K562 (cell line): ENCODE measurements around the gene BRF1. TPM values are rescaled to one million over a fixed set of nuclear protein-coding genes. Genes with fewer than 3 reads are reported as not detected.

Experiments used
- ATAC-seq: fragments of 200-7000 bp; cut with Tn5 transposase; 3 replicates; pipeline ENCODE4 v1.9.1; 2020; ENCODE audit warnings: moderate library complexity
- BruUV-seq: library from RNA; stranded (reverse); fragments of 400-500 nt; replicated peaks from 2 replicates; lab custom pipeline; 2021; lab: Mats Ljungman, UMichigan
- CTCF ChIA-PET: fragments of 300-600 bp; formaldehyde crosslinking; extraction: SDS; loops from one replicate; lab custom pipeline; 2021; ENCODE audit warnings: low intra/inter-chr PET ratio; lab: Yijun Ruan, JAX
- POLR2A ChIA-PET: fragments of 300-600, 350-650 bp; sonication (Branson Sonifier 250); formaldehyde crosslinking; extraction: SDS; loops from one replicate; lab custom pipeline; 2021; ENCODE audit warnings: antibody characterized with exemption, inconsistent platforms; lab: Yijun Ruan, JAX
- DNase-seq, 4 experiments: peaks; one replicate each; pipeline versions ENCODE4 v3.0.0 to v3.0.0-alpha.2; 2011 to 2018; ENCODE audit warnings: low spot score in 3 of 4, mixed read lengths in 3 of 4; ENCODE audit errors: extremely low read depth in 1 of 4
- FAIRE-seq: peaks from 2 replicates; lab custom pipeline; 2011; peaks lifted over from hg19 to GRCh38; lab: Jason Lieb, UNC
- H2AFZ ChIP-seq: 2 replicates; pipeline ENCODE4 v1.6.0; 2011; ENCODE audit warnings: low read depth, low read length, control low read depth, inconsistent platforms
- H3K27ac ChIP-seq: fragments of 200-600 bp; 3 replicates; pipeline ENCODE4 v1.8.0; 2011; ENCODE audit warnings: low read depth, mild to moderate bottlenecking, control low read depth, inconsistent platforms, low read length, moderate library complexity, mixed read lengths; ENCODE audit errors: extremely low read depth
- H3K27me3 ChIP-seq, 2 experiments: fragments of 300-600 bp in 1 of 2; 2 replicates in 1 of 2; 3 replicates in 1 of 2; pipeline versions ENCODE4 v1.6.0 to v1.8.0; 2011; ENCODE audit warnings: inconsistent platforms in 2 of 2, low read length in 2 of 2, mild to moderate bottlenecking in 1 of 2, mixed read lengths in 1 of 2, moderate library complexity in 1 of 2; ENCODE audit not compliant: control insufficient read depth in 2 of 2, insufficient read depth in 2 of 2
- H3K36me3 ChIP-seq: fragments of 300-600 bp; 3 replicates; pipeline ENCODE4 v1.8.0; 2011; ENCODE audit warnings: mild to moderate bottlenecking, low read length, inconsistent platforms; ENCODE audit not compliant: control insufficient read depth, insufficient read depth
- H3K4me1 ChIP-seq, 2 experiments: fragments of 200-600 bp in 1 of 2; replicated peaks in 1 of 2; 2 replicates in 1 of 2; 3 replicates in 1 of 2; pipeline versions ENCODE4 v1.5.1 to v1.8.0; 2011; ENCODE audit warnings: inconsistent platforms in 2 of 2, low read length in 2 of 2, mild to moderate bottlenecking in 1 of 2, mixed read lengths in 1 of 2, moderate library complexity in 1 of 2; ENCODE audit not compliant: control insufficient read depth in 2 of 2, insufficient read depth in 2 of 2
- H3K4me2 ChIP-seq: 2 replicates; pipeline ENCODE4 v1.6.1; 2011; ENCODE audit warnings: low read length, control low read depth, inconsistent platforms, mixed read lengths; ENCODE audit not compliant: insufficient read depth
- H3K4me3 ChIP-seq: fragments of 200-600 bp; sonication (generic), shearing (Covaris generic); 2 replicates; pipeline ENCODE4 v1.5.1; 2016; ENCODE audit warnings: control low read depth, inconsistent platforms
- H3K79me2 ChIP-seq: fragments of 200-600 bp; 3 replicates; pipeline ENCODE4 v1.8.0; 2011; ENCODE audit warnings: low read length, inconsistent platforms; ENCODE audit not compliant: control insufficient read depth, insufficient read depth
- H3K9ac ChIP-seq, 2 experiments: 2 replicates each; pipeline versions ENCODE4 v1.6.0 to v1.6.1; 2011; ENCODE audit warnings: low read depth in 2 of 2, low read length in 2 of 2, control low read depth in 1 of 2, inconsistent platforms in 1 of 2, mild to moderate bottlenecking in 1 of 2, mixed read lengths in 1 of 2; ENCODE audit not compliant: insufficient read depth in 1 of 2
- H3K9me1 ChIP-seq: one replicate; pipeline ENCODE4 v1.6.0; 2011; ENCODE audit warnings: inconsistent platforms, mild to moderate bottlenecking, low read length, moderate library complexity; ENCODE audit not compliant: control insufficient read depth, insufficient read depth
- H3K9me3 ChIP-seq: replicated peaks from 2 replicates; pipeline ENCODE4 v1.5.1; 2011; ENCODE audit warnings: low read depth, low read length, inconsistent platforms; ENCODE audit not compliant: control insufficient read depth, insufficient read depth
- H4K20me1 ChIP-seq: replicated peaks from 2 replicates; pipeline ENCODE4 v1.6.1; 2011; ENCODE audit warnings: low read length, inconsistent platforms, mixed read lengths; ENCODE audit not compliant: control insufficient read depth, insufficient read depth
- CSDE1 ChIP-seq, 2 experiments: fragments of 450-650 bp; IDR thresholded peaks; 2 replicates each; pipeline ENCODE4 v1.6.1; 2016; ENCODE audit warnings: mild to moderate bottlenecking in 1 of 2
- GATA2 ChIP-seq: sonication (generic); formaldehyde crosslinking; IDR thresholded peaks from 2 replicates; pipeline ENCODE4 v1.4.0; 2020; ENCODE audit warnings: mild to moderate bottlenecking, missing genetic modification reagents
- MCM5 ChIP-seq: fragments of 450-650 bp; IDR thresholded peaks from 2 replicates; pipeline ENCODE4 v1.6.1; 2016; ENCODE audit warnings: low read depth
- NR1H2 ChIP-seq: sonication (generic); formaldehyde crosslinking; IDR thresholded peaks from 2 replicates; pipeline ENCODE4 v1.4.0; 2020; ENCODE audit warnings: mild to moderate bottlenecking, missing genetic modification reagents
- PCBP2 ChIP-seq: fragments of 200-400 bp; formaldehyde crosslinking; IDR thresholded peaks from 2 replicates; pipeline ENCODE4 v1.6.1; 2018; ENCODE audit warnings: low read length, low read depth, mild to moderate bottlenecking, moderate library complexity; ENCODE audit not compliant: poor library complexity, severe bottlenecking
- SNIP1 ChIP-seq: fragments of 450-650 bp; IDR thresholded peaks from 2 replicates; pipeline ENCODE4 v1.7.1; 2017; ENCODE audit warnings: low read depth, mild to moderate bottlenecking
- SNRNP70 ChIP-seq: fragments of 200-400 bp; formaldehyde crosslinking; optimal IDR thresholded peaks from 2 replicates; pipeline ENCODE3; 2017; ENCODE audit warnings: low read depth, low read length
- TFAM ChIP-seq: fragments of 250-450 bp; sonication (Bioruptor Pico); conservative IDR thresholded peaks from 2 replicates; pipeline ENCODE4 v1.5.0; 2021; ENCODE audit warnings: mild to moderate bottlenecking, moderate library complexity
- ZFX ChIP-seq: sonication (generic); formaldehyde crosslinking; IDR thresholded peaks from 2 replicates; pipeline ENCODE4 v1.8.0; 2022; ENCODE audit warnings: mild to moderate bottlenecking, missing genetic modification reagents, moderate library complexity
- ZNF316 ChIP-seq: fragments of 450-650 bp; IDR thresholded peaks from 2 replicates; pipeline ENCODE4 v1.6.1; 2016
- WGBS: fragments of 100-300 bp; shearing (Covaris generic); methylation state at CpG from one replicate; pipeline ENCODE4 v1.1.6; 2016; ENCODE audit warnings: low coverage, mixed read lengths; ENCODE audit not compliant: insufficient coverage; ENCODE audit errors: missing lambda C conversion rate; 5-methylcytosine and 5-hydroxymethylcytosine counted together
- in situ Hi-C: fragments of 300-500 bp; cut with MboI; formaldehyde crosslinking; loops from 4 replicates; pipeline ENCODE4 v1.15.0; 2018; ENCODE audit warnings: inconsistent platforms, mixed read lengths
- intact Hi-C: fragments of 100-400 bp; cut with micrococcal nuclease; formaldehyde crosslinking; loops from 2 replicates; pipeline ENCODE4 v1.14.2; 2022
- polyA plus RNA-seq, 8 experiments: library from polyadenylated mRNA; depleted of rRNA in 4 of 8; stranded (reverse) in 5 of 8; unstranded in 3 of 8; fragments of >200 nt; fragmentation: Nextera tagmentation in 2 of 8; fragmentation: Illumina TruSeq in 1 of 8; extraction: Ambion mirVana in 2 of 8; extraction: Trizol in 1 of 8; gene quantifications; 2 replicates each; pipeline versions ENCODE4 v1.2.1 to v1.2.3, GENCODE V29; 2011 to 2014; ENCODE audit warnings: inconsistent platforms in 1 of 8, missing spikeins in 1 of 8
- total RNA-seq, 7 experiments: library from RNA; depleted of rRNA in 6 of 7; stranded (reverse); fragments of >200 nt in 6 of 7; fragmentation: Illumina TruSeq in 2 of 7; extraction: Trizol in 2 of 7; gene quantifications; 2 replicates each; pipeline versions ENCODE4 v1.2.1 to v1.2.3, GENCODE V29; 2011 to 2021; ENCODE audit warnings: low replicate concordance in 1 of 7
- TF ChIP-seq, protein P1 (sequence below), 2 experiments: IDR thresholded peaks; 2 replicates each; pipeline ENCODE4 v1.6.1; 2011; ENCODE audit warnings: borderline replicate concordance in 1 of 2, control low read depth in 1 of 2, low read depth in 1 of 2, low read length in 1 of 2, mild to moderate bottlenecking in 1 of 2, mixed read lengths in 1 of 2, moderate library complexity in 1 of 2; ENCODE audit not compliant: insufficient read depth in 1 of 2, insufficient read length in 1 of 2, poor library complexity in 1 of 2, severe bottlenecking in 1 of 2; ENCODE audit errors: extremely low read depth in 1 of 2
- TF ChIP-seq, protein P2 (sequence below): fragments of 250-450 bp; sonication (Bioruptor Pico); IDR thresholded peaks from 2 replicates; pipeline ENCODE4 v1.6.1; 2021; ENCODE audit warnings: mild to moderate bottlenecking
- TF ChIP-seq, protein P3 (sequence below), 2 experiments: IDR thresholded peaks; 2 replicates each; pipeline ENCODE4 v1.6.1; 2012; ENCODE audit warnings: improper control_type of control experiment in 2 of 2, low read depth in 2 of 2, low read length in 2 of 2, borderline replicate concordance in 1 of 2
- TF ChIP-seq, protein P4 (sequence below): fragments of 200-800 bp; sonication (Bioruptor generic); IDR thresholded peaks from 2 replicates; pipeline ENCODE4 v1.6.1; 2017; ENCODE audit warnings: missing genetic modification characterization, missing compliant biosample characterization

BRF1 gene
- total and polyA plus RNA-seq, 9 of the 15 experiments (the other 6 are each of a cell fraction or from before 2014, with no cell fraction given), result 0.14 to 24.6 (median 8.2) TPM

DNA sequence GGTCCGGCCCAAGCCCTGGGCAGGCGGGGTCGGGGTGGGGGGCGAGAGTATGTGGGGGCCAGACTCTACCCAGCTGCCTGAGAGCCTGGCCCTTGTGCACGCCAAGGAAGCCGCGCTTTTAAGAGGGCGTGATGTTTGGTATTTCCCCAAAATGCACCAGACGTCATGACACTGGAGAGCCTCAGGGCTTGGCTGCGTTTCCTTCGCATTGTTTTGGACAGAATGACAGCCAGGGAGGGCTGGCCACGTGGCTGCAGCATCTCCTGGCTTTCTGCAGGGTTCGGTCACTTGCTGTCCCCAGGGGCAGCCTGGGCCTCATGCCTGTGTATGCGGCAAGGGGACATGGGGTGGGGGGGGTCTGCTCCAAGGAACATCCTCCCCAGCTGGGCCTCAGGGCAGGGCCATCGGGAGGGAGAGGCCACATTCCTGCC, 103.6 kb downstream of the BRF1 start (continued):
- TF ChIP-seq, protein P1, sequence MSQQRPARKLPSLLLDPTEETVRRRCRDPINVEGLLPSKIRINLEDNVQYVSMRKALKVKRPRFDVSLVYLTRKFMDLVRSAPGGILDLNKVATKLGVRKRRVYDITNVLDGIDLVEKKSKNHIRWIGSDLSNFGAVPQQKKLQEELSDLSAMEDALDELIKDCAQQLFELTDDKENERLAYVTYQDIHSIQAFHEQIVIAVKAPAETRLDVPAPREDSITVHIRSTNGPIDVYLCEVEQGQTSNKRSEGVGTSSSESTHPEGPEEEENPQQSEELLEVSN (IDR thresholded peaks at IDR 0.05; ENCODE audit: borderline replicate concordance in 1 of 2, extremely low read depth in 1 of 2, insufficient read depth in 1 of 2, insufficient read length in 1 of 2, low read depth in 1 of 2, low read length in 1 of 2, poor library complexity in 1 of 2, severe bottlenecking in 1 of 2), result peak in 1 of 2 experiments; percentile 18
- TF ChIP-seq SNRNP70, result no peak
- TF ChIP-seq, all 486 proteins: peak for 4

DNA sequence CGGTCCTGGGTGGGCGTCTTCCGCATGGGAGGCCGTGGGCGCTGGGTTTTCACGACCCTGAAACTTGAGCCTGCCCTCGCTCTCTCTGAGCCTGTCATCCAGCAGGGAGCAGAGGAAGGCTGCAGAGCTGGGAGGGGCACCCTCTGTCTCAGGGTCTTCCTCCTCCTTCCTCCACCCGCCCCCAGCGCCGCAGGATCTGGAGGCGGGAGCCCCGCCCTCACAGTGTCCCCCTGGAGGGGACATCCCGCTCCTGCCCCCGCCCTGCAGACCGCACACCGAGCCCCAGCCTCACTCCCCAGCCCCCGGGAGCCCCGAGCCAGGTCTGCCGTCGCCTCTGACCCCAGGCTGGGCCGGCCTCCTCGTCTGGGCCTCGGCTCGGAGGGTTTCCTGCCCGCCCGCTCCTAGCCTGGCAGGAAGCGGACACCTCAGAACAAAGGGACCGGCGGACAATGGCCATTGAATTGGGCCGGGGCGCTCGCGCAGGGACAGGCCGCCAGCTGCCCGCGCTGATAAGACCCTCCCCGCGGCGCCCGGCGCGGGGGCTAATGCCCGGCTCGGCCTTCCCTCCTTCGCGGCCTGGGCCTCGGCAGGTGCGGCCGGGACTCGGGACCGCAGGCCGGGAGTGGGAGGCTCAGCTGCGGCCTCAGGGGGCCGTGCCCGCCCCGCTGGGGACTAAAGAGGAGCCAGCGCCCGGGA, 104.4 kb downstream of the BRF1 start:
- ChIA-PET CTCF (no interaction called here), POLR2A (interaction anchor here (0.5 to 1.5 kb wide), 2 partner anchors 14 to 87 kb away, joined by 3 to 5 read pairs; no protein-coding TSS in a partner anchor)
- in situ Hi-C loops, result no loop called here
- ATAC-seq (peak; percentile 14; the same call in 2 of the 3 replicates), DNase-seq (peak; percentile 25 to 49 (median 41)), FAIRE-seq (no peak)
- 3% methylated on average over 18 of the region's 58 CpGs for WGBS
- Histone ChIP-seq H3K27ac (no peak overlapping the region), H3K36me3 (no peaks in the 10 kb centered on the region), H3K79me2 (no peaks in the 10 kb centered on the region), H3K9ac (peak overlapping the region in 1 of 2 experiments; percentile 4; a peak in 1 of 4 replicates), H3K4me3 (no peak overlapping the region), H3K9me3 (no peaks in the 10 kb centered on the region), H3K9me1 (no peaks in the 10 kb centered on the region), H3K4me2 (no peak overlapping the region), H4K20me1 (no peaks in the 10 kb centered on the region), H3K27me3 (peaks cover 0 to 12% of the 10 kb centered on the region in 2 experiments; a peak in 2 of 5 replicates), H3K4me1 (peaks cover 6 to 74% of the 10 kb centered on the region in 2 experiments; a peak in 3 of 5 replicates), H2AFZ (no peak overlapping the region; the same call in 1 of the 2 replicates)
- intact Hi-C loops, result no loop called here
- no TSS peak for BruUV-seq
- TF ChIP-seq MCM5 (no peak), ZNF316 (no peak), PCBP2 (no peak), ZFX (peak; percentile 47; the same call in 1 of the 2 replicates), NR1H2 (no peak), TFAM (CRISPR knock-in tag) (no peak), CSDE1 (IDR thresholded peaks at IDR 0.05) (no peak), GATA2 (CRISPR knock-in tag) (peak; percentile 8; the same call in 1 of the 2 replicates), SNIP1 (no peak)
- TF ChIP-seq, protein P2, sequence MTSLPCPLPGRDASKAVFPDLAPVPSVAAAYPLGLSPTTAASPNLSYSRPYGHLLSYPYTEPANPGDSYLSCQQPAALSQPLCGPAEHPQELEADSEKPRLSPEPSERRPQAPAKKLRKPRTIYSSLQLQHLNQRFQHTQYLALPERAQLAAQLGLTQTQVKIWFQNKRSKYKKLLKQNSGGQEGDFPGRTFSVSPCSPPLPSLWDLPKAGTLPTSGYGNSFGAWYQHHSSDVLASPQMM (CRISPR knock-in tag), result no peak
- TF ChIP-seq, protein P3, sequence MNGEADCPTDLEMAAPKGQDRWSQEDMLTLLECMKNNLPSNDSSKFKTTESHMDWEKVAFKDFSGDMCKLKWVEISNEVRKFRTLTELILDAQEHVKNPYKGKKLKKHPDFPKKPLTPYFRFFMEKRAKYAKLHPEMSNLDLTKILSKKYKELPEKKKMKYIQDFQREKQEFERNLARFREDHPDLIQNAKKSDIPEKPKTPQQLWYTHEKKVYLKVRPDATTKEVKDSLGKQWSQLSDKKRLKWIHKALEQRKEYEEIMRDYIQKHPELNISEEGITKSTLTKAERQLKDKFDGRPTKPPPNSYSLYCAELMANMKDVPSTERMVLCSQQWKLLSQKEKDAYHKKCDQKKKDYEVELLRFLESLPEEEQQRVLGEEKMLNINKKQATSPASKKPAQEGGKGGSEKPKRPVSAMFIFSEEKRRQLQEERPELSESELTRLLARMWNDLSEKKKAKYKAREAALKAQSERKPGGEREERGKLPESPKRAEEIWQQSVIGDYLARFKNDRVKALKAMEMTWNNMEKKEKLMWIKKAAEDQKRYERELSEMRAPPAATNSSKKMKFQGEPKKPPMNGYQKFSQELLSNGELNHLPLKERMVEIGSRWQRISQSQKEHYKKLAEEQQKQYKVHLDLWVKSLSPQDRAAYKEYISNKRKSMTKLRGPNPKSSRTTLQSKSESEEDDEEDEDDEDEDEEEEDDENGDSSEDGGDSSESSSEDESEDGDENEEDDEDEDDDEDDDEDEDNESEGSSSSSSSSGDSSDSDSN (IDR thresholded peaks at IDR 0.05; ENCODE audit: borderline replicate concordance in 1 of 2, low read depth in 2 of 2, low read length in 2 of 2), result peak in 1 of 2 experiments; percentile 70; a peak in 1 of 4 replicates
- TF ChIP-seq, protein P4, sequence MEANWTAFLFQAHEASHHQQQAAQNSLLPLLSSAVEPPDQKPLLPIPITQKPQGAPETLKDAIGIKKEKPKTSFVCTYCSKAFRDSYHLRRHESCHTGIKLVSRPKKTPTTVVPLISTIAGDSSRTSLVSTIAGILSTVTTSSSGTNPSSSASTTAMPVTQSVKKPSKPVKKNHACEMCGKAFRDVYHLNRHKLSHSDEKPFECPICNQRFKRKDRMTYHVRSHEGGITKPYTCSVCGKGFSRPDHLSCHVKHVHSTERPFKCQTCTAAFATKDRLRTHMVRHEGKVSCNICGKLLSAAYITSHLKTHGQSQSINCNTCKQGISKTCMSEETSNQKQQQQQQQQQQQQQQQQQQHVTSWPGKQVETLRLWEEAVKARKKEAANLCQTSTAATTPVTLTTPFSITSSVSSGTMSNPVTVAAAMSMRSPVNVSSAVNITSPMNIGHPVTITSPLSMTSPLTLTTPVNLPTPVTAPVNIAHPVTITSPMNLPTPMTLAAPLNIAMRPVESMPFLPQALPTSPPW (CRISPR knock-in tag), result peak; percentile 53
